H1 (cell line): ENCODE data around the gene CCDC192.

Source experiments
- EGR1 ChIP-seq: IDR thresholded peaks from 2 replicates; pipeline ENCODE4 v1.6.1; 2011; ENCODE audit warnings: low read depth, low read length, borderline replicate concordance
- GTF2F1 ChIP-seq: IDR thresholded peaks from 2 replicates; pipeline ENCODE4 v1.6.1; 2012; ENCODE audit warnings: low read depth, low read length, improper control_type of control experiment, borderline replicate concordance
- MAFK ChIP-seq: IDR thresholded peaks from 2 replicates; pipeline ENCODE4 v1.6.1; 2012; ENCODE audit warnings: low read depth, mild to moderate bottlenecking, improper control_type of control experiment, low read length
- POLR2A ChIP-seq, 2 experiments: IDR thresholded peaks; 1 replicate in 1 of 2; 2 replicates in 1 of 2; pipeline ENCODE4 v1.6.1; 2011; ENCODE audit warnings: low read depth in 2 of 2, low read length in 2 of 2, mild to moderate bottlenecking in 2 of 2; ENCODE audit errors: control extremely low read depth in 1 of 2
- POLR2AphosphoS5 ChIP-seq: IDR thresholded peaks from 2 replicates; pipeline ENCODE4 v1.6.1; 2011; ENCODE audit warnings: low read depth, low read length
- RFX5 ChIP-seq: IDR thresholded peaks from 2 replicates; pipeline ENCODE4 v1.6.1; 2011; ENCODE audit warnings: low read depth, low read length, improper control_type of control experiment, borderline replicate concordance
- SP1 ChIP-seq: IDR thresholded peaks from 2 replicates; pipeline ENCODE4 v1.6.1; 2011; ENCODE audit warnings: low read depth, low read length
- SUZ12 ChIP-seq: fragments of 200-600 bp; sonication (generic); IDR thresholded peaks from 2 replicates; pipeline ENCODE4 v1.6.1; 2012; ENCODE audit warnings: mild to moderate bottlenecking, inconsistent platforms, low read length, moderate library complexity, mixed read lengths
- TEAD4 ChIP-seq: IDR thresholded peaks from 2 replicates; pipeline ENCODE4 v1.6.1; 2012; ENCODE audit warnings: low read depth, low read length, inconsistent platforms, mixed read lengths
- TF ChIP-seq, protein P1 (sequence below), 3 experiments: IDR thresholded peaks; 1 replicate in 2 of 3; 2 replicates in 1 of 3; pipeline versions ENCODE4 v1.5.1 to v1.6.1; 2011; ENCODE audit warnings: low read length in 3 of 3, mild to moderate bottlenecking in 3 of 3, inconsistent platforms in 2 of 3, low read depth in 1 of 3, moderate library complexity in 1 of 3; ENCODE audit not compliant: insufficient read depth in 1 of 3; ENCODE audit errors: control extremely low read depth in 1 of 3

DNA sequence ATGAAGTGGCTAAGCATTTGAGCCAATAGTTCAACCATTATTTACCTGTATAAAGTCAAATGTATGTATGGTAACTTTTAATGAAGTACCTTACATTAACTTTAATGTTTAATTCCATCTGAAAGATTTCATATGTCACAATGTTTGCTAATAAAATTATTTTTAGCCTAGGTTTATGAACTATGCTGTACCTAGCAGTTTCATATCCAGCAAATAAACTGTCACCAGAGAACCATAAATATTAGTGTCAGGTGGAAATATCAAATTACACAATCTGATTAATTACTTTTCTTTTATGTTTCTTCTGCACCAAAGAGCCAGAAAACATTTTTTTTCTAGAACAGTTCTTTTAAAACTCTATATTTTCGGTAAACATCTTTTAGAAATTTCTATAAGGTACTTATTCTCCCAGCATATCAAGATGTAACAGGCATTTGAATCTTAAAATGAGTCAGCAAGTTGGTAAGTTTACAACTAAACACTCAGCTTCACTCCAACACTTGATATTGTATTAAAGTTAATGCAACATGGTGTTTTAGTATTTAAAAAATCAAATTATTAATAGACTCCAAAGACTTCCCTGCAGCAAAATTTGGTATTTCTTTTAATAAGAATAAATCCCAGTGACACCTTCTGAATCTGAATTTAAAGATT lies 8.5 kb upstream of the CCDC192 start:
- TF ChIP-seq SP1 (no peak), POLR2AphosphoS5 (no peak), SUZ12 (no peak), RFX5 (no peak), MAFK (no peak), GTF2F1 (no peak), POLR2A (IDR thresholded peaks at IDR 0.05; ENCODE audit: control extremely low read depth in 1 of 2, low read depth in 2 of 2, low read length in 2 of 2) (no peak), TEAD4 (no peak), EGR1 (no peak)
- TF ChIP-seq, protein P1, sequence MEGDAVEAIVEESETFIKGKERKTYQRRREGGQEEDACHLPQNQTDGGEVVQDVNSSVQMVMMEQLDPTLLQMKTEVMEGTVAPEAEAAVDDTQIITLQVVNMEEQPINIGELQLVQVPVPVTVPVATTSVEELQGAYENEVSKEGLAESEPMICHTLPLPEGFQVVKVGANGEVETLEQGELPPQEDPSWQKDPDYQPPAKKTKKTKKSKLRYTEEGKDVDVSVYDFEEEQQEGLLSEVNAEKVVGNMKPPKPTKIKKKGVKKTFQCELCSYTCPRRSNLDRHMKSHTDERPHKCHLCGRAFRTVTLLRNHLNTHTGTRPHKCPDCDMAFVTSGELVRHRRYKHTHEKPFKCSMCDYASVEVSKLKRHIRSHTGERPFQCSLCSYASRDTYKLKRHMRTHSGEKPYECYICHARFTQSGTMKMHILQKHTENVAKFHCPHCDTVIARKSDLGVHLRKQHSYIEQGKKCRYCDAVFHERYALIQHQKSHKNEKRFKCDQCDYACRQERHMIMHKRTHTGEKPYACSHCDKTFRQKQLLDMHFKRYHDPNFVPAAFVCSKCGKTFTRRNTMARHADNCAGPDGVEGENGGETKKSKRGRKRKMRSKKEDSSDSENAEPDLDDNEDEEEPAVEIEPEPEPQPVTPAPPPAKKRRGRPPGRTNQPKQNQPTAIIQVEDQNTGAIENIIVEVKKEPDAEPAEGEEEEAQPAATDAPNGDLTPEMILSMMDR (IDR thresholded peaks at IDR 0.05; ENCODE audit: control extremely low read depth in 1 of 3, insufficient read depth in 1 of 3, low read depth in 1 of 3, low read length in 3 of 3) = no peak
